OCI-LY1 (cell line): ENCODE data around the gene ADGRG3.

Source experiments
- H2AFZ ChIP-seq: fragments of 200-600 bp; sonication (generic), shearing (Covaris generic); 2 replicates; pipeline ENCODE4 v1.6.0; 2014; ENCODE audit warnings: antibody characterized with exemption, mild to moderate bottlenecking, low read length
- H3F3A ChIP-seq: fragments of 200-600 bp; sonication (generic), shearing (Covaris generic); 2 replicates; pipeline ENCODE4 v1.6.0; 2014; ENCODE audit warnings: mild to moderate bottlenecking, antibody characterized with exemption, low read length, moderate library complexity; ENCODE audit not compliant: insufficient read depth
- H3K27ac ChIP-seq: fragments of 200-600 bp; sonication (generic); 2 replicates; pipeline ENCODE4 v1.5.1; 2014; ENCODE audit warnings: low read length, mixed run types, mild to moderate bottlenecking, low read depth; ENCODE audit not compliant: poor library complexity, severe bottlenecking
- H3K27me3 ChIP-seq: fragments of 200-600 bp; sonication (generic); 2 replicates; pipeline ENCODE4 v1.6.0; 2014; ENCODE audit warnings: antibody characterized with exemption, mild to moderate bottlenecking, low read length, moderate library complexity; ENCODE audit not compliant: insufficient read depth
- H3K36me3 ChIP-seq: fragments of 200-600 bp; sonication (generic); 2 replicates; pipeline ENCODE4 v1.6.1; 2014; ENCODE audit warnings: mild to moderate bottlenecking, antibody characterized with exemption, low read length, moderate library complexity, mixed read lengths; ENCODE audit not compliant: insufficient read depth
- H3K4me1 ChIP-seq: fragments of 200-600 bp; sonication (generic); 2 replicates; pipeline ENCODE4 v1.5.1; 2014; ENCODE audit warnings: mild to moderate bottlenecking, low read length, moderate library complexity; ENCODE audit not compliant: insufficient read depth, severe bottlenecking
- H3K4me2 ChIP-seq: fragments of 200-600 bp; sonication (generic), shearing (Covaris generic); 2 replicates; pipeline ENCODE4 v1.6.1; 2014; ENCODE audit warnings: low read length
- H3K4me3 ChIP-seq: fragments of 200-600 bp; sonication (generic); 2 replicates; pipeline ENCODE4 v1.5.1; 2014; ENCODE audit warnings: low read length, low read depth, mild to moderate bottlenecking, mixed read lengths; ENCODE audit not compliant: poor library complexity, severe bottlenecking
- H3K79me2 ChIP-seq: fragments of 200-600 bp; shearing (Covaris generic); 2 replicates; pipeline ENCODE4 v1.6.1; 2016; ENCODE audit warnings: mixed run types, low read length, mixed read lengths; ENCODE audit not compliant: insufficient read depth
- H3K9ac ChIP-seq: fragments of 200-600 bp; sonication (generic), shearing (Covaris generic); 2 replicates; pipeline ENCODE4 v1.6.1; 2014; ENCODE audit warnings: mild to moderate bottlenecking, low read length, mixed read lengths
- H3K9me2 ChIP-seq: fragments of 200-600 bp; sonication (generic), shearing (Covaris generic); 2 replicates; pipeline ENCODE4 v1.6.1; 2014; ENCODE audit warnings: low read depth, mild to moderate bottlenecking, low read length, mixed read lengths
- H3K9me3 ChIP-seq: fragments of 200-600 bp; shearing (Covaris generic); 2 replicates; pipeline ENCODE4 v1.6.1; 2014; ENCODE audit warnings: low read length, mixed read lengths
- H4K20me1 ChIP-seq: fragments of 200-600 bp; sonication (generic), shearing (Covaris generic); 2 replicates; pipeline ENCODE4 v1.6.0; 2016; ENCODE audit warnings: mild to moderate bottlenecking, low read length; ENCODE audit not compliant: insufficient read depth
- CTCF ChIP-seq: fragments of 200-600 bp; sonication (generic), shearing (Covaris generic); IDR thresholded peaks from 2 replicates; pipeline ENCODE4 v1.5.1; 2017; ENCODE audit warnings: mild to moderate bottlenecking, antibody characterized with exemption, low read length, moderate library complexity, mixed read lengths
- EZH2 ChIP-seq: fragments of 200-600 bp; sonication (generic), shearing (Covaris generic); IDR thresholded peaks from 2 replicates; pipeline ENCODE4 v1.8.0; 2017; ENCODE audit warnings: borderline replicate concordance, mixed run types, mild to moderate bottlenecking, antibody characterized with exemption, low read length, moderate library complexity, mixed read lengths

The ADGRG3 gene

DNA sequence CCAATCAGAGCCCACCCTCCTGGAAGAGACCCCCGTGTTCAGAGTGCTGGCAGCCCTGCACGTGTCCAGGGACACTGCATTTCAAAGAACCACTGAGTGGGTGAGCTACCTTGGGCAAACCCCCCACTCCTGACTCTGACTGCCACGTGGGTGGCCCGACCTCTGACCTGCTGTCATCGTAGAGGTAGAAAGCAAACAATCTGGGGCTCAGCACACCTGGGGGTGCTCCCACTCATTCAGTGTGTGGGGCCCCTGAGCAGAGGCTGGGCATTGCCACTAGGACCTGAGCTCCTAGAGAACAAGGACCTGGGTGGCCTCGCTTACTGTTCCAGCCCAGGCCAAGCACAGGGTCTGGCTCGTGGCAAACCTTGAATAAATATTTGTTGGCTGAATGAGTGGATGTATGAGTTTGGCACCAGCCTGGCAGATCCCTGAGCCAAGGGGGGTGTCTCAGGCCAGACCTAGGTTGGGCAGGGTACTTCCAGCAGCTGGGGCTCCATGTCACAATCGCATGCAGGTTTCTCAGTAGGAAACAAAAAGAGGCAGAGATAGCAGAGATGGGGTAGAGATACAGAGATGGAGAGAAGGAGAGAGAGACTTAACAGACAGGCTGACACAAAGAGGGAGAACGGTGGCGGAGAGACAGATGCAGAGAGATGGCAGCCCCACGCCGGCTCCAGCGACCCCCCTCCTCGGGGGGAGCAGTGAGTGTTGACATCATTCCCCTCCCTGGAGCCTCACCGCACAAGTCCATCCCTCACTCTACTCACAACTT, 21.1 kb downstream of the ADGRG3 start:
- Histone ChIP-seq H3K4me1 (no peaks in the 10 kb centered on the region), H3K9ac (no peak overlapping the region), H4K20me1 (no peaks in the 10 kb centered on the region), H3K36me3 (no peaks in the 10 kb centered on the region), H3F3A (no peaks in the 10 kb centered on the region), H3K4me2 (no peak overlapping the region), H2AFZ (no peak overlapping the region), H3K9me3 (no peaks in the 10 kb centered on the region), H3K4me3 (no peak overlapping the region), H3K27me3 (peaks cover 5% of the 10 kb centered on the region; the same call in 1 of the 2 replicates), H3K9me2 (no peaks in the 10 kb centered on the region), H3K79me2 (no peaks in the 10 kb centered on the region), H3K27ac (no peak overlapping the region)
- TF ChIP-seq EZH2 (no peak), CTCF (no peak)

GRCh38 chr16:57689762-57690558, 21.9 kb downstream of the ADGRG3 start:
- H3K4me2 ChIP-seq, result no peak overlapping the region
- H3K27me3 ChIP-seq, result no peaks in the 10 kb centered on the region
- no peak for TF ChIP-seq EZH2
- TF ChIP-seq CTCF, result no peak
- no peaks in the 10 kb centered on the region for H3F3A ChIP-seq
- H3K9me3 ChIP-seq, result no peaks in the 10 kb centered on the region
- H4K20me1 ChIP-seq, result no peaks in the 10 kb centered on the region
- H3K36me3 ChIP-seq, result no peaks in the 10 kb centered on the region
- H3K79me2 ChIP-seq, result no peaks in the 10 kb centered on the region
- H3K9me2 ChIP-seq, result no peaks in the 10 kb centered on the region
- no peak overlapping the region for H2AFZ ChIP-seq
- no peak overlapping the region for H3K9ac ChIP-seq
- no peak overlapping the region for H3K4me3 ChIP-seq
- no peaks in the 10 kb centered on the region for H3K4me1 ChIP-seq
- no peak overlapping the region for H3K27ac ChIP-seq

DNA sequence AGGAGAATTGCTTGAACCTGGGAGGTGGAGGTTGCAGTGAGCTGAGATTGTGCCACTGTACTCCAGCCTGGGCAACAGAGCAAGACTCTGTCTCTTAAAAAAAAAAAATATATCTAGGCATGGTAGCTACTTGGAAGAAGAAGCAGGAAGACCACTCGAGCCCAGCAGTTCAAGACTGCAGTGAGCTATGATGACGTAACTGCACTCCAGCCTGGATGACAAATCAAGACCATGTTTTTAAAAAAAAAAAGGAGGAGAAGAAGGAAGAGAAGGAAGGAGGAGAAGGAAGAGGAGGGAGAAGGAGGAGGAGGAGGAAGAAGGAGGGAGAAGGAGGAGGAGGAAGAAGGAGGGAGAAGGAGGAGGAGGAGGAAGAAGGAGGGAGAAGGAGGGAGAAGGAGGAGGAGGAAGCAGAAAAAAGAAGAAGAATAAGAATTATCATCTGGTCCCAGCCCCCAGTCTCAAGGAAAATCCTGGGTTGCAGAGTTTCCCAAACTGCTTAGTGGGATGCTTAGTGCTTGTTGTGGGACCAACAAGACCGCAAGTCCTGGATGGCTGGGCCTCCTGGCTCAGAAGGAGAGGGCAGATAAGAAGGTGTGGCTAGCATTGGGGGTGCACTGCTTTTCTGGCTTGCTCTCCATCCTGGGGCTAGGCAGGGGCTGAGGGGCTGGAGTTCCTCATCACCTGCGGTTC, 22.8 kb downstream of the ADGRG3 start:
- no peaks in the 10 kb centered on the region for H3K36me3 ChIP-seq
- H3K4me2 ChIP-seq, result no peak overlapping the region
- H2AFZ ChIP-seq, result no peak overlapping the region
- no peaks in the 10 kb centered on the region for H3K27me3 ChIP-seq
- no peaks in the 10 kb centered on the region for H3K9me3 ChIP-seq
- H3K4me1 ChIP-seq, result no peaks in the 10 kb centered on the region
- no peaks in the 10 kb centered on the region for H3K79me2 ChIP-seq
- no peaks in the 10 kb centered on the region for H4K20me1 ChIP-seq
- no peaks in the 10 kb centered on the region for H3K9me2 ChIP-seq
- H3K4me3 ChIP-seq, result no peak overlapping the region
- H3K9ac ChIP-seq, result no peak overlapping the region
- no peak overlapping the region for H3K27ac ChIP-seq
- no peak for TF ChIP-seq EZH2
- no peak for TF ChIP-seq CTCF
- no peaks in the 10 kb centered on the region for H3F3A ChIP-seq
